Measurements from ENCODE around the gene STARD10. TPM values are rescaled to one million over a fixed set of nuclear protein-coding genes. Genes with fewer than 3 reads are reported as not detected.

The STARD10 gene
- total and polyA plus RNA-seq, 9 donors: 39.0 to 84.0 (median 57.9) TPM

GRCh38 chr11:72781063-72781312 is 12.9 kb downstream of the STARD10 start:
- 16% methylated on average over 14 of the region's 17 CpGs for WGBS (ENCODE audit: insufficient coverage)
- H3K27ac ChIP-seq (ENCODE audit: low read length): no peak overlapping the region

GRCh38 chr11:72780296-72781062 is 13.4 kb downstream of the STARD10 start:
- no peak overlapping the region for H3K27ac ChIP-seq (ENCODE audit: low read length)
- H3K4me1 ChIP-seq (ENCODE audit: control insufficient read depth, insufficient read depth, low read length): peaks cover 38% of the 10 kb centered on the region
- WGBS (ENCODE audit: insufficient coverage): 71% methylated on average over 7 of the region's 10 CpGs

More at GRCh38 chr11:72781063-72781312, 12.9 kb downstream of the STARD10 start:
- Histone ChIP-seq H3K9me3 (replicated peaks; ENCODE audit: control insufficient read depth, low read depth, low read length) (no peaks in the 10 kb centered on the region), H3K27me3 (ENCODE audit: control insufficient read depth, insufficient read depth, low read length) (peaks cover 13% of the 10 kb centered on the region), H3K4me1 (ENCODE audit: control insufficient read depth, insufficient read depth, low read length) (peaks cover 38% of the 10 kb centered on the region), H3K36me3 (ENCODE audit: control insufficient read depth, insufficient read depth, low read length) (peaks cover 4% of the 10 kb centered on the region), H3K4me3 (ENCODE audit: low read length) (peak overlapping the region; percentile 40)
- no peak for DNase-seq

GRCh38 chr11:72779495-72780128 is 14.2 kb downstream of the STARD10 start:
- H3K4me1 ChIP-seq (ENCODE audit: control insufficient read depth, insufficient read depth, low read length): peaks cover 44% of the 10 kb centered on the region
- H3K27me3 ChIP-seq (ENCODE audit: control insufficient read depth, insufficient read depth, low read length): peaks cover 13% of the 10 kb centered on the region
- no peak for DNase-seq
- 70% methylated on average over 2 of the region's 4 CpGs for WGBS (ENCODE audit: insufficient coverage)
- H3K27ac ChIP-seq (ENCODE audit: low read length): no peak overlapping the region
- H3K9me3 ChIP-seq (replicated peaks; ENCODE audit: control insufficient read depth, low read depth, low read length): no peaks in the 10 kb centered on the region
- H3K4me3 ChIP-seq (ENCODE audit: low read length): no peak overlapping the region
- peaks cover 4% of the 10 kb centered on the region for H3K36me3 ChIP-seq (ENCODE audit: control insufficient read depth, insufficient read depth, low read length)

More at GRCh38 chr11:72780296-72781062, 13.4 kb downstream of the STARD10 start:
- peaks cover 4% of the 10 kb centered on the region for H3K36me3 ChIP-seq (ENCODE audit: control insufficient read depth, insufficient read depth, low read length)
- H3K4me3 ChIP-seq (ENCODE audit: low read length): peak overlapping the region; percentile 40
- DNase-seq: no peak
- peaks cover 13% of the 10 kb centered on the region for H3K27me3 ChIP-seq (ENCODE audit: control insufficient read depth, insufficient read depth, low read length)
- no peaks in the 10 kb centered on the region for H3K9me3 ChIP-seq (replicated peaks; ENCODE audit: control insufficient read depth, low read depth, low read length)

GRCh38 chr11:72778535-72779494 is 15.0 kb downstream of the STARD10 start:
- no peak overlapping the region for H3K4me3 ChIP-seq (ENCODE audit: low read length)
- WGBS (ENCODE audit: insufficient coverage): 100% methylated on average over 1 of the region's 7 CpGs
- peaks cover 13% of the 10 kb centered on the region for H3K27me3 ChIP-seq (ENCODE audit: control insufficient read depth, insufficient read depth, low read length)
- H3K9me3 ChIP-seq (replicated peaks; ENCODE audit: control insufficient read depth, low read depth, low read length): no peaks in the 10 kb centered on the region
- H3K27ac ChIP-seq (ENCODE audit: low read length): no peak overlapping the region
- peaks cover 52% of the 10 kb centered on the region for H3K4me1 ChIP-seq (ENCODE audit: control insufficient read depth, insufficient read depth, low read length)
- no peak for DNase-seq
- peaks cover 4% of the 10 kb centered on the region for H3K36me3 ChIP-seq (ENCODE audit: control insufficient read depth, insufficient read depth, low read length)

- peaks cover 62% of the 10 kb centered on the region for H3K4me1 ChIP-seq (ENCODE audit: control insufficient read depth, insufficient read depth, low read length)
- H3K9me3 ChIP-seq (replicated peaks; ENCODE audit: control insufficient read depth, low read depth, low read length): no peaks in the 10 kb centered on the region
- peaks cover 4% of the 10 kb centered on the region for H3K36me3 ChIP-seq (ENCODE audit: control insufficient read depth, insufficient read depth, low read length)
- WGBS (ENCODE audit: insufficient coverage): no CpG with 5 or more reads among the region's 5 CpGs
- peaks cover 13% of the 10 kb centered on the region for H3K27me3 ChIP-seq (ENCODE audit: control insufficient read depth, insufficient read depth, low read length)
- no peak overlapping the region for H3K4me3 ChIP-seq (ENCODE audit: low read length)
- no peak for DNase-seq
- H3K27ac ChIP-seq (ENCODE audit: low read length): no peak overlapping the region
Measured at GRCh38 chr11:72777755-72778278, 16.0 kb downstream of the STARD10 start.

GRCh38 chr11:72776844-72777754 is 16.7 kb downstream of the STARD10 start:
- Histone ChIP-seq H3K27me3 (ENCODE audit: control insufficient read depth, insufficient read depth, low read length) (peaks cover 8% of the 10 kb centered on the region), H3K27ac (ENCODE audit: low read length) (no peak overlapping the region), H3K36me3 (ENCODE audit: control insufficient read depth, insufficient read depth, low read length) (peaks cover 4% of the 10 kb centered on the region), H3K9me3 (replicated peaks; ENCODE audit: control insufficient read depth, low read depth, low read length) (no peaks in the 10 kb centered on the region), H3K4me1 (ENCODE audit: control insufficient read depth, insufficient read depth, low read length) (peaks cover 65% of the 10 kb centered on the region), H3K4me3 (ENCODE audit: low read length) (no peak overlapping the region)
- DNase-seq: no peak
- WGBS (ENCODE audit: insufficient coverage): 58% methylated on average over 3 of the region's 7 CpGs

GRCh38 chr11:72776117-72776843 is 17.6 kb downstream of the STARD10 start:
- no peak for DNase-seq

GRCh38 chr11:72775288-72776110 is 18.3 kb downstream of the STARD10 start:
- Histone ChIP-seq H3K9me3 (replicated peaks; ENCODE audit: control insufficient read depth, low read depth, low read length) (no peaks in the 10 kb centered on the region), H3K27ac (ENCODE audit: low read length) (no peak overlapping the region), H3K36me3 (ENCODE audit: control insufficient read depth, insufficient read depth, low read length) (peaks cover 4% of the 10 kb centered on the region), H3K4me1 (ENCODE audit: control insufficient read depth, insufficient read depth, low read length) (peaks cover 66% of the 10 kb centered on the region), H3K4me3 (ENCODE audit: low read length) (no peak overlapping the region), H3K27me3 (ENCODE audit: control insufficient read depth, insufficient read depth, low read length) (peaks cover under 1% of the 10 kb centered on the region)
- DNase-seq: no peak
- WGBS (ENCODE audit: insufficient coverage): 81% methylated on average over 7 of the region's 7 CpGs

More at GRCh38 chr11:72776117-72776843, 17.6 kb downstream of the STARD10 start:
- Histone ChIP-seq H3K27ac (ENCODE audit: low read length) (no peak overlapping the region), H3K27me3 (ENCODE audit: control insufficient read depth, insufficient read depth, low read length) (peaks cover 7% of the 10 kb centered on the region), H3K4me1 (ENCODE audit: control insufficient read depth, insufficient read depth, low read length) (peaks cover 70% of the 10 kb centered on the region), H3K9me3 (replicated peaks; ENCODE audit: control insufficient read depth, low read depth, low read length) (no peaks in the 10 kb centered on the region), H3K36me3 (ENCODE audit: control insufficient read depth, insufficient read depth, low read length) (peaks cover 4% of the 10 kb centered on the region), H3K4me3 (ENCODE audit: low read length) (no peak overlapping the region)
- 80% methylated on average over 6 of the region's 9 CpGs for WGBS (ENCODE audit: insufficient coverage)
